Mammary epithelial cell (primary cell): Measurements from ENCODE around the gene CCR8.

Source experiments
- EZH2 ChIP-seq: IDR thresholded peaks from 2 replicates; pipeline ENCODE4 v1.6.1; 2012; ENCODE audit warnings: low read length, inconsistent platforms, borderline replicate concordance
- TF ChIP-seq, protein P1 (sequence below), 2 donors: IDR thresholded peaks in 1 of 2; conservative IDR thresholded peaks in 1 of 2; 2 replicates each; pipeline ENCODE4 v1.5.1; 2011 to 2012; ENCODE audit warnings: inconsistent platforms in 2 of 2, low read length in 2 of 2, mild to moderate bottlenecking in 2 of 2, control low read depth in 1 of 2, low read depth in 1 of 2; ENCODE audit not compliant: insufficient read depth in 1 of 2; ENCODE audit errors: extremely low read depth in 1 of 2

DNA sequence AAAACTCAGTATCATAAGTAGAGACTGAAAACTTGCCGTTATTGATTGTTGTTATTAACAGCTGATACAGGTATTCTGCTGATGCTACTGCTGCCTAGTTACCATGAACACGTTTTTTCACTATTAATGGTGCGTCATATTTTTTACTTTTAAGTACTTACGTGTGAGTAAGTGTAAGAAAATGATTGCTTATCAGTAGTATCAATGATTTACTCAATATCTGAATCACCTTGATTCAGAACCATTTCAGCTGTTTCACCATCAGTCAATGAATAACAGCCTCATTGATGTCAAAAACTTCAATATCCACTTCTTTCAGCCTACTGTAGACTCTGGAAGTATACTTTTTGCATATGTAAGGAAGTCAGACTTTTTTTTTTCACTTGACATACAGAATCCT is 4.7 kb downstream of the CCR8 start:
- TF ChIP-seq EZH2, result no peak
- TF ChIP-seq, protein P1, sequence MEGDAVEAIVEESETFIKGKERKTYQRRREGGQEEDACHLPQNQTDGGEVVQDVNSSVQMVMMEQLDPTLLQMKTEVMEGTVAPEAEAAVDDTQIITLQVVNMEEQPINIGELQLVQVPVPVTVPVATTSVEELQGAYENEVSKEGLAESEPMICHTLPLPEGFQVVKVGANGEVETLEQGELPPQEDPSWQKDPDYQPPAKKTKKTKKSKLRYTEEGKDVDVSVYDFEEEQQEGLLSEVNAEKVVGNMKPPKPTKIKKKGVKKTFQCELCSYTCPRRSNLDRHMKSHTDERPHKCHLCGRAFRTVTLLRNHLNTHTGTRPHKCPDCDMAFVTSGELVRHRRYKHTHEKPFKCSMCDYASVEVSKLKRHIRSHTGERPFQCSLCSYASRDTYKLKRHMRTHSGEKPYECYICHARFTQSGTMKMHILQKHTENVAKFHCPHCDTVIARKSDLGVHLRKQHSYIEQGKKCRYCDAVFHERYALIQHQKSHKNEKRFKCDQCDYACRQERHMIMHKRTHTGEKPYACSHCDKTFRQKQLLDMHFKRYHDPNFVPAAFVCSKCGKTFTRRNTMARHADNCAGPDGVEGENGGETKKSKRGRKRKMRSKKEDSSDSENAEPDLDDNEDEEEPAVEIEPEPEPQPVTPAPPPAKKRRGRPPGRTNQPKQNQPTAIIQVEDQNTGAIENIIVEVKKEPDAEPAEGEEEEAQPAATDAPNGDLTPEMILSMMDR (conservative IDR thresholded peaks at IDR 0.05 in 1 of 2, IDR thresholded peaks at IDR 0.05 in 1 of 2; ENCODE audit: extremely low read depth in 1 of 2, insufficient read depth in 1 of 2, low read depth in 1 of 2, low read length in 2 of 2), result no peak
